Measurements from ENCODE around the gene TRIM62. TPM values are rescaled to one million over a fixed set of nuclear protein-coding genes. Genes with fewer than 3 reads are reported as not detected.

The TRIM62 gene
- total RNA-seq, 1 donor from 2014 or later: 4.5 TPM

GRCh38 chr1:33169290-33170055, 12.4 kb downstream of the TRIM62 start:
- Histone ChIP-seq H3K27ac (no peak overlapping the region), H3K36me3 (no peaks in the 10 kb centered on the region), H3K4me1 (no peaks in the 10 kb centered on the region), H3K27me3 (no peaks in the 10 kb centered on the region), H3K9me3 (no peaks in the 10 kb centered on the region), H3K4me3 (no peak overlapping the region)
- DNase-seq (no peak), ATAC-seq (no peak)
- TF ChIP-seq CTCF (IDR thresholded peaks at IDR 0.05): no peak
- intact Hi-C loops (cut with DNase I): no loop called here

- H3K27ac ChIP-seq: no peak overlapping the region
- no peak for ATAC-seq
- TF ChIP-seq CTCF (IDR thresholded peaks at IDR 0.05): no peak
- no peaks in the 10 kb centered on the region for H3K27me3 ChIP-seq
- intact Hi-C loops (cut with DNase I): no loop called here
- H3K36me3 ChIP-seq: no peaks in the 10 kb centered on the region
- H3K4me3 ChIP-seq: no peak overlapping the region
- no peaks in the 10 kb centered on the region for H3K4me1 ChIP-seq
- H3K9me3 ChIP-seq: no peaks in the 10 kb centered on the region
- no peak for DNase-seq
Observed at GRCh38 chr1:33168556-33169289, 13.1 kb downstream of the TRIM62 start.

GRCh38 chr1:33167650-33168447, 14.0 kb downstream of the TRIM62 start:
- TF ChIP-seq CTCF (IDR thresholded peaks at IDR 0.05): no peak
- Histone ChIP-seq H3K27me3 (no peaks in the 10 kb centered on the region), H3K4me3 (no peak overlapping the region), H3K36me3 (no peaks in the 10 kb centered on the region), H3K4me1 (no peaks in the 10 kb centered on the region), H3K27ac (no peak overlapping the region), H3K9me3 (no peaks in the 10 kb centered on the region)
- intact Hi-C loops (cut with DNase I): no loop called here
- no peak for ATAC-seq
- DNase-seq: peak; percentile 17

GRCh38 chr1:33165809-33166208, 16.0 kb downstream of the TRIM62 start:
- Histone ChIP-seq H3K36me3 (no peaks in the 10 kb centered on the region), H3K27ac (no peak overlapping the region), H3K4me3 (no peak overlapping the region), H3K27me3 (no peaks in the 10 kb centered on the region), H3K9me3 (no peaks in the 10 kb centered on the region), H3K4me1 (no peaks in the 10 kb centered on the region)
- intact Hi-C loops (cut with DNase I): no loop called here
- no peak for DNase-seq
- no peak for ATAC-seq
- TF ChIP-seq CTCF (IDR thresholded peaks at IDR 0.05): no peak

GRCh38 chr1:33165209-33165608, 16.6 kb downstream of the TRIM62 start:
- ATAC-seq (no peak), DNase-seq (no peak)
- no peaks in the 10 kb centered on the region for H3K36me3 ChIP-seq
- H3K4me3 ChIP-seq: no peak overlapping the region
- TF ChIP-seq CTCF (IDR thresholded peaks at IDR 0.05): no peak
- H3K4me1 ChIP-seq: no peaks in the 10 kb centered on the region
- no peaks in the 10 kb centered on the region for H3K27me3 ChIP-seq
- H3K27ac ChIP-seq: no peak overlapping the region
- intact Hi-C loops (cut with DNase I): no loop called here
- no peaks in the 10 kb centered on the region for H3K9me3 ChIP-seq
